HG02970 (cell line): ENCODE data around the gene FARP1.

Experiments used
- ATAC-seq: cut with Tn5 transposase; IDR thresholded peaks from one replicate; pipeline ENCODE4 v1.9.1; 2021; ENCODE audit warnings: mild to moderate bottlenecking, moderate library complexity, moderate number of reproducible peaks; ENCODE audit not compliant: unreplicated experiment, low FRiP score

The FARP1 gene

DNA sequence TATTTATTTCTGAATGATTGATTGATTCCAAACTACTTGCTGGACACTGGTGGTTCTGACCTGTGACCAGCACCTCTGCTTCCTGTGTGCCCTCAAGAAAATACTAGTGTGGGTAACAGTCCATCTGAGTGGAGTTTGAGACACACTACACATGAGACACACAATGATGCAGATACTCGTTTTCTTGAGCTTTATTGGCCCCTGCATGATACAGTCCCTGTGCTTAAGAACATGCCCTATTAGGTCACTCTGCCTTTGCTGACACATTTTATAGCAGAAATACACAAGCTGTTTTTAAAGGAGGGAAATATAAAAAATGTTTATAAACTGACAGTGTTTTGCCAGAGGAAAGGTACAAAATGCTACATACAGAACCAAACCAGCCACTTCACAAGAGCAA, 307.1 kb downstream of the FARP1 start:
- no peak for ATAC-seq

DNA sequence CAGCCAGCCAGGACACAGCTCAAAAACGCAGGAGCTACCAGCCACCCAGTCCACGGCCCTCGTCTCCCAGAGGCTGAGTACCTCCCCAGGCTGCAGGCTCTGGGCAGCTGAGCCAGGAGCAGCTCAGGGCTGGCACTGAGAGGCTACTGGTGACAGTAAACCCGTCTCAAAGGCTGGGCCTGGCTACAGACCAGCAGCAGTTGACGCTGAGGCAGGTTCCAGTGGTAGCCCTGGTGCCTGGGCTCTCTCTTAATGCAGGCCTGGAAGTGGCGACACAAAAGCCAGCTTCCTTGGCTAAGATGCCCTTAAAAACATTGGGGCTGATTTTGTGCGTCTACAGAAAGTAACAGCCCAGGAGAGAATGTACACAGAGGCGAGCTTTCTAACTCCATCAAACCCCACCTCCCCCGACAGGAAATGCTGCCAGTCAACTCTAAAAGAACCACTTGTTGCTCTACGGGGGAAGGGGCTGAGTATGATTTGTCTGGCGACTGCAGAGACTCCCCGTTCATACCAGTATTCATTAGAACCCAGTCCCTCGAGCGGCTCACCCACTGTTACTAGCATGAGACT, 307.7 kb downstream of the FARP1 start:
- ATAC-seq = no peak

DNA sequence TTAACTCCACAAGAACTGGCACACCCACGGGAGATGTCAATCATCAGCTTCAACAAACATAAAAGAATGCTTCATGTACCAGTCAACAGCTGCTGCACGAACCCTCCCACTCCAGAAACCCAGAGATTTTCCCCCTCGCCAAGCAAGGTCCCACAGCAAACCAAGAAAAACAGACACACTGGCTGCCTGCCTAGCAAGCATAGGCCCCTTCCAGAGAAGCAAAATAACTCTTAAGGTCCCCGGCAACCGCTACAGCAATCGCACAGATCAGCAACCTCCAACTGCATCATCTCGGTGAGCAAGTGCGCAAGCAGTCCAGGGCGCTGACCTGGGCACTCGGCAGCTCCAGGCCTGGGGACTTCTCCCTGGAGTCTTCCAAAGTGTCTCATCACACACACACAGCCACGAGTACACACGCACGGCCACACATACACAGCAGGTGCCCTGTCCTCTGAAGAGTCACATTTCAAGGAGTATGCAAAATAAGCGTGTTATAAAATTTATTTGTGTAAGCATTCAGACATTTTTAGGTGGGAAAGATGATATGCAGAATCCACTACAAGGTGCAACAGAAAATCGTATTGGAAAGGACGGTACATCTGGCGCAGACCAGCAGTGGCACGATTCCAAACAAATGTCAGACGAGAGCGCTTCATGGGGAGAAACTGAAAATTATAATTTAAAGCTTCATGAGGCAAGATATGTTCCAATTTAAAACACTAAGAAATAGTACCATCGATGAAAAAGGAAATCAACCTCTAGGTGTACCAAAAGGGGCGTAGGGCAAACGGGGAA, 309.0 kb downstream of the FARP1 start:
- no peak for ATAC-seq

DNA sequence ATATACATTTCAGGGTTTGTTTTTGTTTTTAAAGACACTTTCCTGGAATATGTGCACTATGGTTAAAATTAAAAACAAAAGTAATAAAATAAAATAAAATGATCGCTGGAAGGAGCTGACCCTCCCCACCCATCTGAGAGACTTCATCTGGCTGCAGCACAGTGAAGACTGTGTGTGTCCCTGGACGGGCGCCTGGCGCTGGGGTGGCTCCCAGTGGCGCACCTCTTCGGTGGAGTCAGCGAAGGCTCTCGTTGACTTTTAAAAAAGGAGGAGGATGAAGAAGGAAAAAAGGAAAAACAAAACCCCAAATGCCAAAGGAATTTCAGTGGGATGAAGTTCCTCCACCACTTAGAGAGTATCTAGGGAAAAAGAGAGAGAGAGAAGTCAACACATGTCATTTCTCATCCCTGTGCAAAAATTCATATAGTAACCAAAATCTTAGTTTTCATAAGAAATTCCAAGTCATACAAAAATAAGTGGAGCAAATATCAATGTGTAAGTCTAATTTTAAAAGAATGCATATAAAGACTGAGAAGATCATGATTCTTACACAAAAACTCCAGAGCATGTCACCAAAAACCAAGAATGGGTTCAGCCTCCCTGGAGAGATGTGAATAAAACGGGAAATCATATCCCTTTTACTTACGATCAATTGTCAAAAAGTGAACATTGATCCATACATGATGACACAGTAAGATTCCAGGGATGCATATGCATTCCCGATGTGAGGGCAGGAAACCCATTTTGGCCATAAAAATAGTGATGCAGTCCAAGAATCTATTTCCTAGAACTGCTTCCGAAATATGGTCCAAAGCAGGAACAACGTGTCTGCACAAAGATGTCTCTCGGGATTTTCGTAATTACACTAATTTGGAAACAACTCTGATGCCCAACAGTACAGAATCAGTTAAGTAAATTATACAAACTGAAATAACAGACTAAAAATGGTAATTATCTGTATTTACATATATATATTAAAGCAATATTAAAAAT, 310.3 kb downstream of the FARP1 start:
- ATAC-seq = no peak

DNA sequence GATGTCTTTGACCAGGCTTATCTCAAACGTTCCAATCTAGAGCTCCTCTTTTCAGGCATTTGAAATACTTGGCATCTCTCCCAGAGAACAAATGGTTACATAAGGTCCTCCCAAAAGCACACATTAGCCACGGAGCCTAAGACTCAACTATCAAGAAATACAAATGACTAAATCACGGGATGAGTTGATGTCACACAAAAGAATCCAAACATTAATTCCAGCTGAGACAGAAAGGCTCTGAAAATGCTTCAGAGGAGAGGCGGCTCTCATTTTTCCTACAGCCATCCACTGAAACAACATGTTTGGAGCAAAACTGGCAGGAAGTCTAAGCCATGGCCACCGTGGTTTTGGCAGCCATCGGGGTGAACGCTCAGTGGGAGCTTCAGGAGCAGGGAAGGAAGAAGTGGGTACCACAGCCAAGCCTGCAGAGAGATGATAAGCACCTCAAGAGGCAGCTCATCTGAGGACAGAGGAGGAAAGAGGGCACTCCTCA, 311.5 kb downstream of the FARP1 start:
- ATAC-seq = no peak

DNA sequence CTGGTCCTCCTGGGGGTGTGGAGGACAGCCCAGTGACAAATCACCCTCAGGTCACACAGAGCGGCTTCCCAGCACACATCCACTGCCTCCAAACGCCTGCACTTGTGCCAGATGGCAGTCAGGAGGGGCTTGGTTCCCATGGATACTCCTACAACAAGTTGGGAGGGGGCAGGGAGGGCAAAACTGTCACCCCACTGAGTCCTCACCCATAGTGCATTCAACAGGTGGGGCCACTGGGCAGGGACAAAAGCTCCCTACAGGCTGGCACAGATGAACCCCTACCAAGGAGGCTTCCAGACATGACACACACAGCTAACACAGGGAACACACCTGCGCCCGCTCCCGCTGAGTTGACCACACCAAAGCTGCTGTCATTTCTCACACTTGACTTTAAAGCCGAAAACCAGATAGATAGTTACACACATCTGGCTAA, 313.5 kb downstream of the FARP1 start:
- no peak for ATAC-seq

DNA sequence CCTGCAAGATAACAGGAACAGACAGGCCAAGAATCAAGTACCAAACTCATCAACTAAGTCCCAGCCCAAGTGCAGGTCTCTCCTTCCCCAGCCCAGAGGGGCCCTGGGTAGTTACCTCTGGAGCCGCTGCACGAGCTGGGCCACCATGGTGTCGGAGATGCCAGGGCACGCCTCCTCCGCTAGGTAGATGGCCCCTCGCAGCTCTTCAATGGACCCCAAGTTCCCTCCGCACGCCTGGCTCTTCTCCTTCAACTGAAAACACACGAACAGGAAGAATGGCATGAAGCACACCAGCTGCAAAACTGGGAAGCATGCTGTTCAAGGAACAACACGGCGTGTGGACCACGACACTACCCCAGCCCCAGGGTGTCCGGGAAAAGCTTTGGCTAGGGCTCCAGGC, 314.2 kb downstream of the FARP1 start:
- no peak for ATAC-seq

DNA sequence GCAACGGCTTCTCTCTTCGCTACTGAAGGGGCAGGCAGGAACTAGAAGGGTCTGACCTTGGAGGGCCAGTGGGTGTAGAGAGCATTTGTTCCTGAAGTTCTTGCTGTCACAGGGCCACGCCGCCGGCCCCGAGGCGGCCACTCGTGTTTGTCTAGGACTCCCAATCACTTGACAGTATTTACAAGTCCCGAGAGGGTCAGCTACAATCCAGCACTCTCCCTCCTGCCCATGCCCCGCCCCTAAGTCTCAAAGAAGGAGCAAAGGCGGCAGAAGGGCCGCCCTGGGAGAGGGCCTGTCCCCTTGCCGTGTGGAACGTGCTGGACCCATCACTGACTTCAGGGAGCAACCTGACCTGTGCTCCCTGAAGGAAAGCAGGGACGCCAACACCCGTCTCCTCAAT, 315.5 kb downstream of the FARP1 start:
- ATAC-seq = no peak

DNA sequence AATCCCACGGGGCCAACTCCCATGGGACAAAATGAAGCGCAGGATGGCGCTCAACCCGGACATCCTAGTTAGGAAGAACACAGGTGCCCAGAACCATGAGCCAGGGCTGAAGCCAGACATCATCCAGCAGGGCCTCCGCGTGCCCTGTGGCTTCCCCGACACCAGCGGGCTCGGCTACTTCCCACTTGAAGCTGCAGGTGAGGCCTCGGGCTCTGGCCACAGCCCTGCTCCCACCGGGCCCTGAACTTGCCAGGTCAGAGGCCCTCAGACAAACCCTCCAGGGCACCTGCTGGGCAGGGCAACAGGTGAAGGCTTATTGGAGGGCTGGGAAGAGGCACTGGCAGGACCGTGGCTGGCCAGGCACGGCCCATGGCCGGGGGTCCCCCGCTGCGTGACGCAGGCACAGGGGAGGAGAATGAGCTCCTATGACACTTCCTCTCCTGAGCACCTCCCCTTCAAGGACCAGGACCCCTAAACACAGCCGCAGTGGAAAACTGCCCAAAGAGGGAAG, 316.3 kb downstream of the FARP1 start:
- ATAC-seq = no peak

DNA sequence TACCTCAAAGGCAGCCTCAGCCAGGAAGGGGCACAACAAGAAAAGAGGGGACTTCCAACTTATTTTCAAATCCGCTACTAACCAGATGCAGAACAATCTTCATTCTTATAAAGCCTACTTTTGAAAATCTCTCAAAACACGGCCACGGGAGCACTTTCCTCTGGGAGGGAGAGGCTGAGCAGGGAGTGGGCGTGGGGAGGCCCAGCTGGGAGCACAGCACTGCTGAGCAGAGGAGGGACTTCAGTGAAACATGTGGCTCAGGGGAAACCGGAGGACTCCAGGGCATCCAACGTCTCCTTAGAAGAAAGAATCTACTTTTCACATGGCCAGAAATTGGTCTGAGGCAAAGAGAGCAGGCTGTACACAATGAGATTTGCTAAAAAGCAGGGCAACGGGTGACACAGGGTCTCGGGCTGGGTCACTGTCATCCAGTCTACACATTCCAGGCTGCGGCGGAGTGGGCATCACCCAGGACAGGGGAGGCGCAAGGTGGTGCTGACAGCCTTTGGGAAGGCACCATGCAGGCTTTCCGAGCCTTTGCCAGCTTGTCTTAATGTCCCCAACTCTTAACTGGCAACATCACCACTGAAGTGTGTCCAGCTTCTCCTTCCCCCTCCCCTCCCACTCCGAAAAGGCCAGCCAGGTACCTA, 317.0 kb downstream of the FARP1 start:
- no peak for ATAC-seq

DNA sequence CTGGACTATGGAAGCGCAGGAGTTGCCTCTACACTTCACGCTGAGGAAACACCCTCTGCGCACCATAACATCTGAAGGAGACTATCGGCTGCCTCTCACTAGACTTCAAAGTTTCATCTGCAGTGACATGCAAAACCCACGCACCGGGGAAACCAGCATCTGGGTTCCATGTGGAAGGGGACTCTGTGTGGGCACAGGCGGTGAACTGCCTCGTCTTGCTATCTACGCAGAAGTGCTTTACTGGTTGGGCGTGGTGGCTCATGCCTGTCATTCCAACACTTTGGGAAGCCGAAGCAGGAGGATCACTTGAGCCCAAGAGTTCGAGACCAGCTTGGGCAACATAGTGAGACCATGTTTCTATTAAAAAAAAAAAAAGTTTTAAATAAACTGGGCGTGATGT, 317.6 kb downstream of the FARP1 start:
- ATAC-seq = no peak

DNA sequence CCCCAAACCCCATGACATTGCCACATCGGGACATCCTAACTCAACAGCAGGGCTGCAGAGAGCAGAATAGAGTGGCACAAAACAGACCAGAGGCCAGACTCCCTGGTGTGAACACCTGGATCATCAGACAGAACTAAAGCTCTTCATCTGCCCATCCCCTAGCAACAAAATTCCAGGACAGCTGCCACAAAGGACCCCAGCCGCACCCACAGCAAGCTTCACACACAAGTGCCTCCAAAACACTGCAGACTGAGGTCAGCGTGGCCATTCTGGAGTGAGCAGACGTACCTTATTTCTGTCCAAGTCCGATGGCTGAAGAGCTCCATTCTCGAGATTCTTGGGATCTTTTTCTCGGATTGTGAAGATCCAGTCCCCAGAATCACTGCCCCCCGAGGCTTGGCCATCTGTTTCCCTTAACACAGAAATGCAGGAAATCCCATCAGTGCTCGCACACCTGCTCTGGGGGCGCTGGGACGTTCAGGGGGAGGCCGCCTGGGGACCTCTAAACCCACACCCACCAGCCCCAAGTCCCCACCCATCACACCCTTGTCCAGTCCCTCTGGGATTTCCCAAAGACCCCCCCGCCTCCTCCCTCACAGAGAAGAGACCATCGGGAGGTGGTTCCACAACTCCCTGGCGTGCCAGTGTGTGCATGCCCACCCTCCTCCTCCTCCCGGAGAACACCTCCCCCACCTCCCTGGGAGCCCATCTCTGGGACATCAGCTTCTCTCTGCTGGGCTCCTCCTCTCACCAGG, 318.8 kb downstream of the FARP1 start:
- ATAC-seq = no peak

DNA sequence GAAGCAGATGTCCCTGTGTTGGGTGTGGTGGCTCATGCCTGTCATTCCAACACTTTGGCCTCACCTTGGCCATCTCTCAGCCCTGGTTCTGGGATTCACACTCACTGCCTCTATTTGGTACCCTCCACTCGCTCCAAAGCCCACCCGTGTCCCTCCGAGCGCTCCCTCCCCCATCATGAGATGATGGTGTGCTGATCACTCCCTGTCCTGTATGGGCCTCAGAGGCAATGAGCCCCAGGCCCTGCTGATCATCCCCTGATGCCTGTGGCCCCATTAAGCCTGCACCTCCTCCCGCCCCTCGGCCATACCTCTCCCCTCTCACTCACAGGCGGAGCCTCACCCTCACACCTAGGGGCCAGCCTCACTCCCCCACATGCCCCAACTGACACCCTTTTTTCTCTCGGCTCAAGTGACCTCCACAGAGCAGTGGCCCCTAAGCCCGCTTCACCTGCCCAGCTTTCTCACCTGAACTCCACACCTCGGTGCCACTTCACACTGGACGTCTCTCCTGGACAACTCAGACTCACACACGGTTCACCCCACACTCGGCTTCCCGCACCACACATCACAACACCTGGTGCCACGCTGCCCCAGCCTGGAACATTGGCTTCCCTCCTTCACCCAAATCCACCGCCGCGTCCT, 319.5 kb downstream of the FARP1 start:
- no peak for ATAC-seq

DNA sequence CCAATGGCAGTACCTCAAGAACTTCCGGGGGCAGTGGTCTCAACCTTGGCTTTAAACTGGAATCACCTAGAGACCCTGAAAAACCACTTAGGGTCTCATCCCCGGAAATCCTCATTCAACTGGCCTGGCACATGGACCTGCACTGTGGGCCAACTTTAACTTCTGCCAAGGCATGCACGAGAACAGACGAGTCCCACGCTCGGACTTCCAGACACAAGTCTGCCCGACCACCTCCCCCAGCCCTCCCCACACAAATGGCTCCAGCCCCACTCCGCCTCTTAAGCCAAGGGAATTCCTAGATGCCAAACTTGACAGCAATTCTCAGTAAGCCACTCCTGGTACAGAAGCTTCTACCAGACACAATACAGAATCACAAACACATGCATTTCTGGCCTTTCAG, 320.1 kb downstream of the FARP1 start:
- no peak for ATAC-seq

DNA sequence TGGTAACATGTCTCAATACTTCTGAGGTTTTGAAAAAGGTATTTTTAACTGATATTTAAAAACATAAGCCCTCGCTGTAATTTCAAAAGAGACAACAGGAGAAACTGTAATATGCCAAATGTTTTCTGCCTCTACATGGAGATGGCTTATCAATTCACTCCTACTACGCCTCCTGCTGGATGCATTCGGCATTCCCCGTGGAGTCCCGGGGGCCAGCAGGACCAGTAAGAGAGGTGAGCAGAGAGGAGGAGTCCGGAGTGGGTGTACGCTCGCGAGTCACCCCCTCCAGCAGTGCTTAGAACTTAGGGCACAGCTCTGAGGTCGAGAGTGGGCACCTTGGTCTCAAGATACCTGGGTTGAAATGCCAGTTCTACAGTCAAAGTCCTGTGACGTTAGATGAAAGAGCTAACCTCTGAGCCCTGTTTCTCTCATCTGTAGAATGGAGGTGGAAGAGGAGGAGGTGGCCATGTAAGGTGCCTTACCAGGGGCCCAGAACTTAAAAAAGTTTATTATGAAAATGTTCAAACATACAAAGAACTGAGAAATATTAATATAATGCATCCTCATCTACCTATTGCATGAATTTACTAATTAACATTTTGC, 323.8 kb downstream of the FARP1 start:
- ATAC-seq = no peak

DNA sequence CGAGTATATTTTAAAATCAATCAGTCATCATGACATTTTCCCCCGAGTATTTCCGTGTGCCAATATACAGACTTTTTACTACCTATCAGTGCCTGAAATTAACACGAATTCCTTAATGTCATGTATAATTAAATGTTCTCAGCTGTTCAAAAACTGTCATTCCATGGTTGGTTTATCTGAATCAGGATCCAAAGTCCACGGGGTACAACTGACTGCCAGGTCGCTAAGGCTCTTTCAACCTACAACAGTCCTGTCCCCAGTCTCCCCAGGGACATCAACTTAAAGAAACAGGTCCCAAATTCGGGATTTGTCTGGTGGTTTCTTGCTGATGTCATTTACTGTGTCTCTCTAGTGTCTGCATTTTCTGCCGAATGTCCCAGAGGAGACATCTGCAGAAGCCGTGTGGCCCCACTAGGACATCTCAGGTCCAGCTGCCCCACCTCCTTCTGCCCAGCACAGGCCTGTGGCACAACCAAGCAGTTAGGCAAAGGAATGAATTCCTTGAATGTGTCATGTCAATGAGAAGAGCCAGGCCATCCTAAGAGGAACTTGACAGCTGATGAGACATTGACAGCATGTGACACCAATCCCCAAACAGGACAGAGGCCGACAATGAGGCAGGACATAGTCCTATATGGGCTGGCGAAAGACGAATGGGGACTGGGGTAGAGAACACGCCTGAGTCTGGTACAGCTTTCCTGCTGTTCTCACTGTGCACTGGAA, 324.5 kb downstream of the FARP1 start:
- ATAC-seq = no peak

DNA sequence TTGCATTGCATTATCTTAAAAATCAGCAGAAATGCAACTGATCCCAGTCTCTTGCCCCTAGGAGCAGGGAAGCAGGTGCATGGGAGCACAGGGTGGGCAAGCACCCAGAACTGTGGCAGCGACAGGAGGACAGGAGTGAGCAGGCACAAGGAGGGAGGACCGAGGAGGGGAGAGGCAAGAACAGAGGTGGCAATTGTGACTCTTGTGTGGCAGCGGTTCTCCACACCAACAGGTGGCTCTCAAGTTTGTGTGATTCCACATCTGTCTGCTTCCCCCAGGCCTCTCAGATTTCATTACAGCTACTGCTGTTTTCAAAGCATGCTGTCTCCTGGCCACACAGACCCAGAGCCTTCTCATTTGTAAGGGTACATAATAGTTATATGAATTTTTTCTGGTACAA, 325.5 kb downstream of the FARP1 start:
- ATAC-seq = no peak

DNA sequence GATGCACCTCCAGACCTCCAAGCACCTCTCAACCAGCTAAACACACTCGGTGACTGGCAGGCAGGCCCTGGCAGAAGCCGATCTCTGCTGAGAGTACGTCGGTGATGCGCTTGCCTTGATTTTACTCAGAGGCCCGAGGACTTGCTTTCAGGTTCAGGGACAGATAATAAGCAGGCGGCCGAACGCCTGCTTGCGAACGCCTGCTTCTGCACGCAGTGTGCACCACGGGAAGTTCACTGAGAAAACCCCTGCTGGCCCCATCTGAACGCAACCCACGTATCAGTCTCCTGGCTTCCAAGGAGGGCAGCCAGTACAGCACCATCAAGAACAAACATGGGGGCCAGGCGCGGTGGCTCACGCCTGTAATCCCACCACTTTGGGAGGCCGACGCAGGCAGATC, 326.0 kb downstream of the FARP1 start:
- ATAC-seq = no peak
